HL-60/S4 treated with retinoic acid at 250 ng/mL for 4 days and 3 days (cell line): ENCODE data around the gene GPR22.

Source experiments
- in situ Hi-C: fragments of 300-500 bp; cut with MboI; formaldehyde crosslinking; loops from 2 replicates; pipeline ENCODE4 v1.7.0; 2022; ENCODE audit warnings: low sequenced_read_pairs

GPR22 gene, protein sequence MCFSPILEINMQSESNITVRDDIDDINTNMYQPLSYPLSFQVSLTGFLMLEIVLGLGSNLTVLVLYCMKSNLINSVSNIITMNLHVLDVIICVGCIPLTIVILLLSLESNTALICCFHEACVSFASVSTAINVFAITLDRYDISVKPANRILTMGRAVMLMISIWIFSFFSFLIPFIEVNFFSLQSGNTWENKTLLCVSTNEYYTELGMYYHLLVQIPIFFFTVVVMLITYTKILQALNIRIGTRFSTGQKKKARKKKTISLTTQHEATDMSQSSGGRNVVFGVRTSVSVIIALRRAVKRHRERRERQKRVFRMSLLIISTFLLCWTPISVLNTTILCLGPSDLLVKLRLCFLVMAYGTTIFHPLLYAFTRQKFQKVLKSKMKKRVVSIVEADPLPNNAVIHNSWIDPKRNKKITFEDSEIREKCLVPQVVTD

GRCh38 chr7:107469929-107470328, at the start of gene GPR22:
Gene GPR22, plus strand, starts transcription at chr7:107470057. Its CDS starts 4,004 bp downstream, at chr7:107474061.
- in situ Hi-C loops: no loop called here

- in situ Hi-C loops: no loop called here
Measured at GRCh38 chr7:107427462-107427861, 42.4 kb upstream of the GPR22 start.

DNA sequence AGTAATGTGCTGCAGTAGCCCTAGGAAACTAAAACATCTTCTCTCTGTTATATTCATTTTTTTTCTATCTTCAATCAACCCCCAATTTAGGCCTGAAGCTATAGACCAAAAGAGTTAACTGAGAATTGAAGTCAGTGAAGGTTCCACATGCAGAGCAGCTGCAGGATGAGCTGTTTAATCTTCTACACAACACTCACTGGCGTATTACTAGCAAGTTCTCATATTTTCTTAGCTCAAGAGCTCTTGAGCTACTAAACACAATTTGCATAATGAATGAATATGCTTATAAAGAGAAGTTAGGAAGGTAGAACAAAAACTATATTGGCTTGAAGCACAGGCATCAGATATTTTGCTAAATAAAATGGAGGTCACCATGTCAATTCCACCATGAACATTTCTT, 41.2 kb upstream of the GPR22 start:
- in situ Hi-C loops: no loop called here

DNA sequence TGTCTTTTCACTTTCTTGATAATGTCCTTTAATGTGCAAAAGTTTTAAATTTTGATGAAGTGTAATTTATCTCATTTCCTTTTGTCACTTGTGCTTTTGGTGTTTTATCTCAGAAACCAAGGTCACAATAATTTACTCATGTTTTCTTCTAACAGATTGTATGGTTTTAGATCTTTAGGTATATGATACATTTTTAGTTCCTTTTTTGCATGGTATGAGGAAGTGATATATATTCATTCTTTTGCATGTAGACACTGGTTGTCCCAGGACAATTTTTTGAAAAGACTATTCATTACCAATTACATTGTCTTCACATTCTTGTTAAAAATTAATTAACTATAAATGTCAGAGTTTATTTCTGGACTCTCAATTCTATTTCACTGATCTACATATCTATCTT, 39.8 kb upstream of the GPR22 start:
- in situ Hi-C loops: no loop called here

DNA sequence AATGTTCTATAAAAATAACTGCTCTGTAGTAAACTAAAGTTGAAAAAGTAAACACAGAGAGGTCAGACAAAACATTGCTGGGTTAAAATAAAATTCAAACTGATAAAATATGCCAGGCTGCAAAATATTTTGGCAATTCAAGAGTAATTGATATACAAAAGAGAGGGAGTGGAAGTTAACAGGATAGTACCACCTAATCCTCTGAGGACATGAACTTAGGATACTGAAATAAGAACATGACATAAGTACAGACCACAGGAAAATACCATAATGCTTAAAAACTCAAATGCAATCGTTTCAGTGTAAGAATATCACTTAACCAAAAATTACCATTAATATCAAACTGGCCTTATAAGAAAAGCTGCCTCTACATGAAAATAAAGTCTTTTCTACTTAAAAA, 37.6 kb upstream of the GPR22 start:
- in situ Hi-C loops: no loop called here

GRCh38 chr7:107435749-107436148, 34.1 kb upstream of the GPR22 start:
- in situ Hi-C loops: no loop called here

- in situ Hi-C loops: no loop called here
Measured at GRCh38 chr7:107439025-107439424, 30.8 kb upstream of the GPR22 start.

DNA sequence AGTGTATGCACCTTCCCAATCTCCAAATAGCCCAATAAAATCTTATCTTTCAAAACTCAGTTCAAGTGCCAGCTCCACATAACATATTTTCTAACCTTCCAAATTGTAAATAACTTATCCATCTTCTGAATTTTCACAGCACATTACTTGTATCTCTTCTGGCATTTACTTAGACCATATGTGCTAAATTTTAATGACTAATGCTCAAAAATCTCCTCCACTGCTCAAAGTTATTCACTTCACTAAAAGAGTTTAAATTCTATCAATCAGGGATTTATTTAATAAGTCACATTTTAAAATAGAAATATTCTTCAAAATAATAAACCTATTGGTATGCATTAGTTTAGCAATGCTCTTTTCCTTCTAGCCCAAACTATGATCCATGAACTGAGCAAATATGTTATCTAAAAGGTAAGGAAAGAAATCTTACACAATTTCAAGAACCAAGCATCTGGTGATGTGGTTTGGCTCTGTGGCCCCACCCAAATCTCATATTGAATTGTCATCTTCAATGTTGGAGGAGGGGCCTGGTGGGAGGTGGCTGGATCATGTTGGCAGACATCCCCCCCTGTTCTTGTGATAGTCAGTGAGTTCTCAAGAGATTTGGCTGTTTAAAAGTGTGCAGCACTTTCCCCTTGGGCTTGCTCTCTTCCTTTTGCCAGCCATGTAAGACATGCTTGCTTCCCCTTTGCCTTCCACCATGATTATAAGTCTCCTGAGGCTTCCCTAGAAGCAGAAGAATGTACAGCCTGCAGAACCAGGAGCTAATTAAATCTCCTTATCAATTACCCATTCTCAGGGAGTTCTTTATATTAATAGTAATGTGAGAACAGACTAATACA, 28.1 kb upstream of the GPR22 start:
- in situ Hi-C loops: no loop called here

DNA sequence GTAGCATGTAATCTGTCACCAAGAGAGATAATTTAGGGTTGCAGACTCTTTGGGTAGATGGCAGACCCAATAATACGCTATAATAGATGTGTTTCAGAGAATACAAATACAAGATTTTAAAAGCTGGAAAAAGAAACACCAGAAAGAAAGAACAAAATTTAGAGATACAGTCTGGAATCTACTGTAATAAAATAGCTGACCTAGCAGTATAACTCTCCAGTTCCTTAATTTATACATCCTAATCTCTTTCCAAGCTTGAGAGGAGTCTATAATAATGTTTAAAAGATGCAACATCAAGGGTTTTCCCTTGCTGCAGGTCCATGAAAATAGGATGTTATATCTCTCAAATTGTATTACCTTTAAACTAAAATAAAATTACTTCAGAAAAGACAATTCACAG, 27.2 kb upstream of the GPR22 start:
- in situ Hi-C loops: no loop called here

GRCh38 chr7:107446531-107446930, 23.3 kb upstream of the GPR22 start:
- in situ Hi-C loops: no loop called here

- in situ Hi-C loops: no loop called here
Measured at GRCh38 chr7:107446988-107447387, 22.9 kb upstream of the GPR22 start.

- in situ Hi-C loops: no loop called here
Measured at GRCh38 chr7:107450970-107451369, 18.9 kb upstream of the GPR22 start.

GRCh38 chr7:107453388-107453787, 16.5 kb upstream of the GPR22 start:
- in situ Hi-C loops: no loop called here

DNA sequence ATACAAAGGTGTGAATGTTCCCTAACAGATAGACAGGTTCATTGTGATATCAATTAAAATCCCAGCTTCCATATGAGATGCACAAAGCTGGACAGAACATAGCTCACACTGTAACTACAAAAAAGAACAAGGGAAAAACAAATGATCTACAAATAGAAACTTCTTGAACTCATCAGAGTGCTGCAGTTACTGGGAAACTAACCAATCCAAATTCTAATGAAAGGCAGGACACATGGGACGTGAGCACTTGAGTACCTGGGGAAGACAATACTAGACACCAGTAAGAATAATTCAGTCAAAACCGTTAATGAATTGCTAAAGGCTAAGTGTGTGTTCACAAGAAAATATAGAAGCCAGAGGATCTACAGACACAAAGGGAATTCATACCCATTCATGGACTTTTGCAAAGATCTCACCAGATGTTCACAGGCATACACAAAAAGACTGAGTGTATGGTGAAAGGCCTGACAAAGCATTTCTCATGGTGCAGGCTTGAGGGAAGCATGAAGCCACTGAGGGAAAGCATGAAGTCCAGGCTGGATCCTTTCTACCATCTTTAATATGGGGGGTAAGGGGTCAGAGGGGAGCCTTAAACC, 7.8 kb upstream of the GPR22 start:
- in situ Hi-C loops: no loop called here

DNA sequence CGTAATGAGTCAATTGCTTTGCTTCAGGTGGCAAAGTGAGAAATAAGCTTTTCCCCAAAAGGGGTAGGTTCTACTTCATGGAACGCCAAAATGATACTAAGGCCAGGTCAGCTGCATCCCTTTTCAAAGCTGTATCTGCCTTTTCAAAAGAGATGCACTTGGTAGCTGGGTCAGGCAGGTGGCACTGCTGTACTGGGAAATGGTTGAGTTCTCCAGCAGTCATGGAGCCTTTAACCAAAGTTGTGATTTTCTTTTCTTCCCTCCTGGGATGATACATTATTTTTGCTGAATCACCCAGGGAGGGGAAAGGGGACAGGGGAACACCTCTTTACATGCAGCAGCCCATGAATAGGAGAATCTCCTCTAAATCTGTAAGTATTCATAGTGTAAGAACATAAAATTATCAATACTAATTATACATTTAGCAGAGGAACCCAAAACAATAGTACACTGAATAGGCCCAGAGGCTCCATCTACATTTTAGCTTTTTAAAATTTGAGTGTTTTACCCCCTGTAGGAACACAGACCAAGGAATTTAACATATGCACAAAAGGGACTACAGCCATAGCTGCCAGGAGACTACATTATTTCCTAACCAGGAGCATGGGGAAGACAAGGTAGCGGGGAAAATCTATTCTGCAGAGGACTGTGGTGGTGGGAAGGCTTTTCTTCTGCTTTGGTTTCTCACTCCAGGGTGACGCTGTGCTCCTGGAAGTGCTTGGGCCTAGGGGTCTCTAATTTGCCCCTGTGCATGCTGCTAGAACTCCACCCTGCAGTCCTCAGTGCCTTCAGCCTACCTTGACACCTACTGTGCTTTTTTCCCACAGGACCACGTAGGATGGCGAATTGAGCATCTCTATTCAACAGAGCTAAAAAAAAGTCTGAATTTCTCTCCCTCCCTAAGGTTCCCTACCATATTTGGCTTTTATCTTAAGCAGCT, 6.4 kb upstream of the GPR22 start:
- in situ Hi-C loops: no loop called here

DNA sequence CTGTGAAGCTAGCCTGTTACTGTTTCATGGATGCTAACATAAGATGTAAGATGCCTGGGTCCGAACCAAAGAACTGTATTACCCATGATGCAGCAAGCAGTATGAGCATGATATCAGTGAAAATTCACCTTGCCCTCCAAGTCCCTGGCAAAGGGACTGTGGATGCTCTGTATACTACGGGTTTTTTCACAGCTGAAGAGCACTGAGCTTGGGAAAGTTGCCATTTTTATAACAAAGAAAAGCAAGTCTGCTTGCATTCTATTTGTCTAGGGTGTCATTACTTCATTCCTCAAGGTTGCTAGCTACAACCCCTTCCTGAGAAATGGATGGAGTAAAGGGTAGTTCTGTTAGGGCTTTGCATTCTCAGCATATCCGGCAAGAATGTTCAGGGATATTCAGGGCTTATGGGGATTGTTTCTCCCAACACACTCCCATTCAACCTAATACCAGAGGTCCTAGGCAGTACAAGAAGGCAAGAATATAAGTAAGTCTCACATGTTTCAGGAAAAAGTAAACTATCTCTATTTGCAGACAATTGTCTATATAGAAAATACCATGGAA, 5.1 kb upstream of the GPR22 start:
- in situ Hi-C loops: no loop called here

DNA sequence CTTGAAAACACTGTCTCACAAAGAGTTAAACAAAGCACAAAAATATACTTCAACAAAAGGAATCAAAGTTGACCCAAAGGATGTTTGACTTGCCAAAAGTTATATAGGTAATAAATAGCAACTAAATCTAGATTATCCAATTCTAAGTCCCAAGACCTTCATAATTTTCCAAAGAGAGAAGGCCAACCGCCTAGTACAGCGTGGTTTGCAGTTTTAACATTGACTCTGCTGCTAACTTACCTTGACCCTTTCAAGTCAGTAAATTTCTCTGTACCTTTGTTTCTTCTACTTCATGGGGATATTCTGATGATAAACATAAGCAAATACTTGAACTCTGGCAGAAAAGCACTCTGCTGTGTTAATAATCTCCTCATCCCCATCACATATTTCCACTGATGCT, 1.9 kb upstream of the GPR22 start:
- in situ Hi-C loops: no loop called here

DNA sequence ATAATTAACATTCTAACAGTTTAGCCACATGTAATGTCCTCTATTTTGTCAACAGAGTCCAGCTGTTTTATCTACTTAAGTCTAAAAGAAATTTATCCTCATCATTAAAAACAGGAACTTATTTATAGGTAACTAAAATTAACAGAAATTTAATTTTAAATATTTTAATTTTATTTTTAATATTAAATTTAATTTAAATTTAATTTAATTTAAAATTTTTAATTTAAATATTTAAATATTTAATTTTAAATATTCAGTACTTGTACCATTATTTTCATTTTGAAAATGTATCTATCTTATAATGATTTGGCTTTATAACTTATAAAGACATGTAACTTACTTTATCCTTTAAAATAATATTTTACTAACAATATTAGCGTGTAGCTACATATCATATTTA, 1.0 kb upstream of the GPR22 start:
- in situ Hi-C loops: no loop called here

DNA sequence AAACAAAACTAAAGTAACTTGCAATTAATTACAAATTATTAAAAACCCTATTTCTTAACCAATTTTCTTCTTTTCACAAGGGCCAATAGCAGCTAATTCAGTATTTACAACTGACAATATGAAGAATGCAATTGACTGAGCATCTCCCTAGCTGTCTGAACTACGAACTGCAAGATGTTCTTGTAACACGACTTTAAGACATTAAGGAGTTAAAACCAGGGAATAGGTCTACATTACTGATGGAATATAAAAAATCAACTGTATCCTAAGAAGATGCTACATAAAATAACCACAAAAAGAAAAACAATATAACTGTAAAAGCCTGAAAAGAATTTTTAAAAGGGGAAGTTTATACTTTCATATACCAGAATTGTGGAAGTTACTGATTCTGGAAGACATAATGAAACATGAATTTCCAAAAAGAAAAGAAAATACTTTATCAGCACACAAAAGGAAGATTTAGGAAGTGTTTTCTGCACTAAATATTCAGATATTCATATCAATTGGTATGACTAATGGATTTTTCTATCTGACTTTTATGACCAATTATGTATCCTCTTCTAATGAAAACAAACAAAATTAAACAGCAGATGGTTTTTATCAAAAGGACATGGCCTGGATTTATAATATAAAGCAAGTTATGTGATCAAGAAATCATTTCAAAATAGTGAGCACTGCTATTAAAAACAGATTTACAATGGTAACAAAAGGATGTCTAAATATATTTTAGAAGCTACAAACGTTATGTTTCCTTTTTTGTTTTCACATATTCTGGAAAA, 1.6 kb downstream of the GPR22 start:
- in situ Hi-C loops: no loop called here

GRCh38 chr7:107472116-107472515, 2.3 kb downstream of the GPR22 start:
- in situ Hi-C loops: no loop called here
